Fibroblast of pulmonary artery (primary cell): Measurements from ENCODE around the gene CYP19A1.

Source experiments
- DNase-seq: peaks from one replicate; pipeline ENCODE4 v3.0.0-alpha.2; 2010; ENCODE audit warnings: low read depth
- H3K4me3 ChIP-seq: replicated peaks from 2 replicates; pipeline ENCODE4 v1.5.1; 2011; ENCODE audit warnings: low read depth, mild to moderate bottlenecking, control low read depth, low read length, moderate library complexity
- TF ChIP-seq, protein P1 (sequence below): IDR thresholded peaks from 2 replicates; pipeline ENCODE4 v1.5.1; 2011; ENCODE audit warnings: mild to moderate bottlenecking, control low read depth, low read length, inconsistent platforms; ENCODE audit errors: missing control alignments

The CYP19A1 gene

DNA sequence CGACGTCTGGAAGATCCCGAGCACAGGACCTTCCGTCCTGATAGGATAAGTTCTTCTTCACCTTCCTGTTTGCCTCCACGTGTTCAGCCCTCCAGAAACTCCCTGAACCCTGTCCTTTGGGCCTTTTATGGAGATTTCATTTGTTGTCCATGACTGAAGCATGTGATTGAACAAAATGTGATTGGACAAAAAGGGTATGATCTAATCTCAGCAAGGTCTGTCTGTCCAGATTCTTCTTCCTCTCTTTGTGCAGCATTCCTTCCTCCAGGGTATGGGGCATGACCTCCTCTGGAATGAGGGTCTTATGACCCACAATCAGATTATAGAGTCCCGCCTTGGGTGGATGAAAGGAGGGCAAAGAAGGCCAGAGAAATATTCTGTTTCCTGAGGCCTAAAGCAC, at the start of gene CYP19A1:
Gene CYP19A1, minus strand, starts transcription at position 101 of the 400 bp plus-strand sequence. CDS start 95,684 bp downstream, outside the sequence.
- no peak within 1 kb of the TSS for H3K4me3 ChIP-seq
- TF ChIP-seq, protein P1, sequence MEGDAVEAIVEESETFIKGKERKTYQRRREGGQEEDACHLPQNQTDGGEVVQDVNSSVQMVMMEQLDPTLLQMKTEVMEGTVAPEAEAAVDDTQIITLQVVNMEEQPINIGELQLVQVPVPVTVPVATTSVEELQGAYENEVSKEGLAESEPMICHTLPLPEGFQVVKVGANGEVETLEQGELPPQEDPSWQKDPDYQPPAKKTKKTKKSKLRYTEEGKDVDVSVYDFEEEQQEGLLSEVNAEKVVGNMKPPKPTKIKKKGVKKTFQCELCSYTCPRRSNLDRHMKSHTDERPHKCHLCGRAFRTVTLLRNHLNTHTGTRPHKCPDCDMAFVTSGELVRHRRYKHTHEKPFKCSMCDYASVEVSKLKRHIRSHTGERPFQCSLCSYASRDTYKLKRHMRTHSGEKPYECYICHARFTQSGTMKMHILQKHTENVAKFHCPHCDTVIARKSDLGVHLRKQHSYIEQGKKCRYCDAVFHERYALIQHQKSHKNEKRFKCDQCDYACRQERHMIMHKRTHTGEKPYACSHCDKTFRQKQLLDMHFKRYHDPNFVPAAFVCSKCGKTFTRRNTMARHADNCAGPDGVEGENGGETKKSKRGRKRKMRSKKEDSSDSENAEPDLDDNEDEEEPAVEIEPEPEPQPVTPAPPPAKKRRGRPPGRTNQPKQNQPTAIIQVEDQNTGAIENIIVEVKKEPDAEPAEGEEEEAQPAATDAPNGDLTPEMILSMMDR, result no peak
- DNase-seq, result no peak

DNA sequence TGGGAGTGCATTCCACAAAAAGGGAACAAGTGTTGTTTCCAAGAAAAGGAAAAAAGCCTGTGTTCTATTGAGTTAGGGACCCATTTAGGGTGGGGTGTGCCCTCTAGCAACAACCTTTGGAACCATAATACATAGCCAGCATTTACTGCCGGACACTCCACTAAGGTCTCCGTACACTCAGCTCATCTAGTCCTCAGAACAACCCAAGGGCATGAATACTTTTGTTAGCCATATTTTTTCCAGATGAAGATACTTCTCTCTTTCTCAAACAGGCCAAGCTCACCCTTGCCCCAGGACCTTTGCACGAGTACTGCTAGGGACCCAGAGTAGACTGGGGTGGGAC, 49.3 kb upstream of the CYP19A1 start:
- H3K4me3 ChIP-seq, result no peak overlapping the region
- TF ChIP-seq, protein P1, result no peak
- DNase-seq, result no peak

DNA sequence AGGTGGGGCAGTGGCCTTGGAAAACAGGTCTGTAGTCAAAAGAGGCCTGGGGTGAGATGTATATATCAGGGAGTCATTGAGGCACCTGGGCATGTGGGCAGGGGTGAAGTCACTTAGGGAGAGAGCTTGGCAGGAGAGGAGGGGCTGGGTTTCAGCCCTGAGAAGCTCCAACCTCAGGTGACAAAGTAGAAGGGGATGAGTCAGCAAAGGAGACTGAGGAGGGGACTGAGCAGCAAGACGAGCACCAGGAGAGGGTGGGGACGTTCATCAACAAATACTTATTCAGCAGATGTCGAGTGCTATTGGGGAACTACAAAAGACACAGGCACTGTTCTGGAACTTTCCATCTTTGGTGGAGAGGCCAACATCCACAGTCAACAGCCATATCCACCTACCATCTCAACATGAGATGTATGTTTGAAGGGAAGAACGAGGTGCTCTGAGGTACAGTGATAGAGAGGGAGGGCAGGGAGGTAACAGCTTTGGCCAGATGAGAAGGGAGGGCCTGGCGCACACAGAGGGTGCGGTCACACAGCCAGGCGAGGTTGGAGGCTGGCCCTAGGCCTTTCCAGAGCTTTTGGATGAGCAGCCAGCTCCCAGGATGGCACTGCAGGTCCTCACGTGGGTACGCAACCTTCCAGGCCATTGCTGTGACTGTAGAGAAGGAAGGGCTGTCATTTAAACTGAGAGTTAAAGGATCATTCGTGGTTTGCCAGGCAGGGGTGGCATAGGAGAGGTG, 48.7 kb upstream of the CYP19A1 start:
- DNase-seq, result no peak
- H3K4me3 ChIP-seq, result no peak overlapping the region
- TF ChIP-seq, protein P1, result no peak

DNA sequence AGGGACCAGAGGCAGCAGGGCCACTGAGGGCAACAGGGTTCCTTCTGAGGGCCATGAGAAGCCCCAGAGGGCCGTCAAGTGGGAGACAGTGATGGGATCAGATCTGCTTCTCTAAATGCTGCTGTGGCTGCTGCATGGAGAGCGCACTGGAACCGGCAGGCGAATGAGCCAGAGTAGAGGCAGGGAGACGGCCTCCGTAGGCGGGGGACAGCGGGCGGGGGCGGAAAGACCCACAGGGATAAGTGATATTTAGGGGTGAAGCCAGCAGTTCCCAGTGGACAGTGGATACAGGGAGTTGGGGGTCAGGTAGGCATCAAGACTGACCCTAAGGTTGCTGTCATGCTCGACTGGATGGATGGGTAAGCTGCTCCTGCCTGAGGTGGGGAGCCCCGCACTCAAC, 48.1 kb upstream of the CYP19A1 start:
- no peak for DNase-seq
- no peak overlapping the region for H3K4me3 ChIP-seq
- TF ChIP-seq, protein P1, result no peak

DNA sequence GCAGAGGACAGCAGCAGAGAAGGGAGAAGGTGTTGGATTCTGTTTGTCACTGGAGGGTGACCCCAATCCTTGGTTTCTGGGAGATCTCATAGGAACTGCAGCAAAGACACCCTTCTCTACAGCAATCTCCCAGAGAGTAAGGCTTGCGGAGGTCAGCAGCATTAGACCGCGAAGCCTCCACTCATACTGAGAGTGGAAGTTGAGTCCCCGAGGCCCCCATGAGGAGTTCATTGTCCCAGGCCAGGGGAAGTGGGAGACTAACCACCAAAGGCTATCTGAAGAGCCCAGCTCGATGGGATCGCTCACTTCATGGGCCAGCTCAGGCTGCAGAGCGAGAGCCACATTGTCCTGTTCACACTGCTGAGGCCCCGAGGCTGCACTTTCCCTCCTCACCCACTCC, 47.6 kb upstream of the CYP19A1 start:
- no peak overlapping the region for H3K4me3 ChIP-seq
- TF ChIP-seq, protein P1, result no peak
- DNase-seq, result no peak

DNA sequence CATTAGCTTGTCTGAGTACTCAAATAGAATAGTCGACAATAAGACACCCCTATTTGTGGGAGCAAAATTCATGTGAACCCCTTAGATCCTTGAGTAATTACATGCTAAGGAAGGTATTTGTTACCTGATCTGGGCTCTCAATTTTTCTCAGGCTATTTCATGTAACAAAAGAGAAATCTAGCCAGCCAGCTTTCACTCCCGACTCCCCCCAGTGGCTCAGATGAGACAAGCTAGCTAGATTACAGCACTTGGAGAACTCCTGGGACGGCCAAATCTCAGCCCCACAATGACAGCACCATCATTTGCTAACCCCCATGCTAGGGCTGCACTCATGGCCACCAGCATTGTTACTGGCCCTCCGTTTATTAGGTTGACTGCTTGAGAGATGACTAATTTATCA, 44.4 kb upstream of the CYP19A1 start:
- peak; percentile 66 for DNase-seq
- TF ChIP-seq, protein P1, result peak; percentile 90

More for the DNA sequence above, 44.4 kb upstream of the CYP19A1 start:
- no peak overlapping the region for H3K4me3 ChIP-seq
